Caco-2 (cell line): ENCODE results near the gene SEMA4D. TPM values are rescaled to one million over a fixed set of nuclear protein-coding genes. Genes with fewer than 3 reads are reported as not detected.

Experiments
- BruUV-seq: library from RNA; stranded (reverse); fragments of 400-500 nt; replicated peaks from 2 replicates; lab custom pipeline; 2021; lab: Mats Ljungman, UMichigan
- CTCF ChIA-PET: fragments of 300-600 bp; sonication (Branson Sonifier 250); formaldehyde crosslinking; loops from one replicate; lab custom pipeline; 2022; ENCODE audit warnings: antibody characterized with exemption; lab: Charles Lee
- POLR2A ChIA-PET: fragments of 300-600 bp; sonication (Branson Sonifier 250); formaldehyde crosslinking; loops from one replicate; lab custom pipeline; 2022; ENCODE audit warnings: antibody characterized with exemption; lab: Charles Lee
- DNase-seq, 2 experiments: peaks; one replicate each; pipeline versions ENCODE4 v3.0.0 to v3.0.0-alpha.2; 2020 to 2022
- H3K27me3 ChIP-seq: replicated peaks from 2 replicates; pipeline ENCODE4 v1.6.0; 2011; ENCODE audit warnings: low read length; ENCODE audit not compliant: control insufficient read depth, insufficient read depth
- H3K36me3 ChIP-seq: 2 replicates; pipeline ENCODE4 v1.5.1; 2011; ENCODE audit warnings: low read length; ENCODE audit not compliant: control insufficient read depth, insufficient read depth
- H3K4me1 ChIP-seq: fragments of 250-450 bp; sonication (Bioruptor Pico); 2 replicates; pipeline ENCODE4 v1.5.1; 2020; ENCODE audit warnings: mild to moderate bottlenecking
- H3K4me3 ChIP-seq: 2 replicates; pipeline ENCODE4 v1.5.1; 2011; ENCODE audit warnings: low read depth, mild to moderate bottlenecking, control low read depth, low read length
- H3K9me3 ChIP-seq: fragments of 250-450 bp; sonication (Bioruptor Pico); 2 replicates; pipeline ENCODE4 v1.5.1; 2020; ENCODE audit warnings: mild to moderate bottlenecking, moderate library complexity
- H3K27ac Mint-ChIP-seq: one replicate; pipeline ENCODE4 v1.8.0; 2022; ENCODE audit warnings: mixed read lengths; ENCODE audit not compliant: unreplicated experiment
- H3K27me3 Mint-ChIP-seq: one replicate; pipeline ENCODE4 v1.8.0; 2022; ENCODE audit warnings: mixed read lengths; ENCODE audit not compliant: insufficient read depth, unreplicated experiment
- H3K36me3 Mint-ChIP-seq: one replicate; pipeline ENCODE4 v1.8.0; 2022; ENCODE audit warnings: mild to moderate bottlenecking, mixed read lengths; ENCODE audit not compliant: insufficient read depth, unreplicated experiment
- H3K4me1 Mint-ChIP-seq: one replicate; pipeline ENCODE4 v1.8.0; 2022; ENCODE audit warnings: low read depth, mixed read lengths; ENCODE audit not compliant: unreplicated experiment
- H3K4me3 Mint-ChIP-seq: one replicate; pipeline ENCODE4 v1.8.0; 2022; ENCODE audit warnings: mild to moderate bottlenecking, moderate library complexity, mixed read lengths; ENCODE audit not compliant: unreplicated experiment
- H3K9me3 Mint-ChIP-seq: one replicate; pipeline ENCODE4 v1.8.0; 2022; ENCODE audit warnings: mixed read lengths; ENCODE audit not compliant: unreplicated experiment
- CTCF ChIP-seq, 2 experiments: fragments of 200-600 bp in 1 of 2; IDR thresholded peaks; 1 replicate in 1 of 2; 2 replicates in 1 of 2; pipeline versions ENCODE4 v1.5.1 to v1.8.0; 2011 to 2022; ENCODE audit warnings: antibody characterized with exemption in 1 of 2, control low read depth in 1 of 2, inconsistent platforms in 1 of 2, low read depth in 1 of 2, low read length in 1 of 2, mild to moderate bottlenecking in 1 of 2, moderate library complexity in 1 of 2; ENCODE audit not compliant: insufficient read depth in 1 of 2, severe bottlenecking in 1 of 2, unreplicated experiment in 1 of 2
- intact Hi-C: fragments of 100-400 bp; cut with micrococcal nuclease; formaldehyde crosslinking; loops from one replicate; pipeline ENCODE4 v1.10.0; 2022; ENCODE audit not compliant: unreplicated experiment
- total RNA-seq: library from RNA; stranded (reverse); gene quantifications from 2 replicates; pipeline ENCODE4 v1.2.3, GENCODE V29; 2022

Gene SEMA4D
- total RNA-seq, 1 experiment from 2014 or later, result 17.1 TPM

GRCh38 chr9:89460551-89460950 lies 37.4 kb downstream of the SEMA4D start:
- no peaks in the 10 kb centered on the region for H3K9me3 ChIP-seq
- Mint-ChIP-seq H3K27me3 (no peaks in the 10 kb centered on the region), H3K36me3 (no peaks in the 10 kb centered on the region), H3K4me1 (no peaks in the 10 kb centered on the region), H3K27ac (no peak overlapping the region), H3K4me3 (no peak overlapping the region), H3K9me3 (no peaks in the 10 kb centered on the region)
- H3K4me1 ChIP-seq, result no peaks in the 10 kb centered on the region
- intact Hi-C loops, result no loop called here
- BruUV-seq, result no TSS peak
- TF ChIP-seq CTCF (IDR thresholded peaks at IDR 0.05; ENCODE audit: insufficient read depth in 1 of 2, low read depth in 1 of 2, low read length in 1 of 2, severe bottlenecking in 1 of 2, unreplicated experiment in 1 of 2), result no peak
- H3K27me3 ChIP-seq, result no peaks in the 10 kb centered on the region
- ChIA-PET POLR2A (no interaction called here), CTCF (no interaction called here)
- no peaks in the 10 kb centered on the region for H3K36me3 ChIP-seq
- no peak for DNase-seq
- no peak overlapping the region for H3K4me3 ChIP-seq

GRCh38 chr9:89458768-89459496 lies 39.0 kb downstream of the SEMA4D start:
- CTCF ChIA-PET, result no interaction called here
- H3K27ac Mint-ChIP-seq, result no peak overlapping the region
- BruUV-seq, result no TSS peak

GRCh38 chr9:89457376-89457855 lies 40.5 kb downstream of the SEMA4D start:
- Histone ChIP-seq H3K9me3 (no peaks in the 10 kb centered on the region), H3K4me3 (no peak overlapping the region), H3K36me3 (no peaks in the 10 kb centered on the region), H3K4me1 (no peaks in the 10 kb centered on the region), H3K27me3 (no peaks in the 10 kb centered on the region)
- Mint-ChIP-seq H3K4me3 (no peak overlapping the region), H3K27me3 (no peaks in the 10 kb centered on the region), H3K4me1 (no peaks in the 10 kb centered on the region), H3K9me3 (no peaks in the 10 kb centered on the region), H3K36me3 (no peaks in the 10 kb centered on the region), H3K27ac (no peak overlapping the region)
- no peak for DNase-seq
- TF ChIP-seq CTCF (IDR thresholded peaks at IDR 0.05; ENCODE audit: insufficient read depth in 1 of 2, low read depth in 1 of 2, low read length in 1 of 2, severe bottlenecking in 1 of 2, unreplicated experiment in 1 of 2), result no peak
- no TSS peak for BruUV-seq
- intact Hi-C loops, result no loop called here
- POLR2A ChIA-PET, result no interaction called here
- CTCF ChIA-PET, result no interaction called here

More at GRCh38 chr9:89458768-89459496, 39.0 kb downstream of the SEMA4D start:
- H3K4me3 Mint-ChIP-seq, result no peak overlapping the region
- H3K36me3 Mint-ChIP-seq, result no peaks in the 10 kb centered on the region
- POLR2A ChIA-PET, result no interaction called here
- no peak for TF ChIP-seq CTCF (IDR thresholded peaks at IDR 0.05; ENCODE audit: insufficient read depth in 1 of 2, low read depth in 1 of 2, low read length in 1 of 2, severe bottlenecking in 1 of 2, unreplicated experiment in 1 of 2)
- H3K4me1 ChIP-seq, result no peaks in the 10 kb centered on the region
- intact Hi-C loops, result no loop called here
- H3K27me3 Mint-ChIP-seq, result no peaks in the 10 kb centered on the region
- no peak overlapping the region for H3K4me3 ChIP-seq
- H3K36me3 ChIP-seq, result no peaks in the 10 kb centered on the region
- no peak for DNase-seq
- H3K27me3 ChIP-seq, result no peaks in the 10 kb centered on the region
- no peaks in the 10 kb centered on the region for H3K4me1 Mint-ChIP-seq
- no peaks in the 10 kb centered on the region for H3K9me3 Mint-ChIP-seq
- no peaks in the 10 kb centered on the region for H3K9me3 ChIP-seq
